Measurements from ENCODE around the gene IGF2BP3.

Gene IGF2BP3

GRCh38 chr7:23353172-23353571 lies 117.1 kb downstream of the IGF2BP3 start:
- H3K4me3 ChIP-seq (ENCODE audit: low read length): no peak overlapping the region
- no peak for DNase-seq (ENCODE audit: low read depth, low spot score)

DNA sequence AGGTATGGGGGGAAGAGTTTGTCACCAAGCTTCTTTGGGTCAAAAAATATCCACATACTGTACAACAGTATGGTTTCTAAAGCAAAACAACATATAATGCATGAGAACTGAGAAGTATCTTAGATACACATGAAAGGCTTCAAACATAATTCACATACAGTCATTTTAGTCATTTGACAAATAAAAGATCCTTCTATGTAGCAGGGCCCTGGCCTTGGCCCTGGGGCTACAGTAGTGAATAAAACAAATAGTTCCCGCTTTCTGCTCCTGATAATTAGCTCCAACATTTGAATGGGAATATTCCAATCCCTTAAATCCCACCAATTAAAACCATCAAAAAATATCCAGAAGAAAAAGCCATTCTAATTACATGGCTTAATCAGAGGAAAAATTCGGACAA lies 119.8 kb downstream of the IGF2BP3 start:
- no peak overlapping the region for H3K4me3 ChIP-seq (ENCODE audit: low read length)
- DNase-seq (ENCODE audit: low read depth, low spot score): no peak

- H3K4me3 ChIP-seq (ENCODE audit: low read length): no peak overlapping the region
- DNase-seq (ENCODE audit: low read depth, low spot score): no peak
These were observed 120.7 kb downstream of the IGF2BP3 start for GRCh38 chr7:23349484-23350157.

GRCh38 chr7:23347682-23348180 lies 122.6 kb downstream of the IGF2BP3 start:
- no peak overlapping the region for H3K4me3 ChIP-seq (ENCODE audit: low read length)
- DNase-seq (ENCODE audit: low read depth, low spot score): no peak

- no peak overlapping the region for H3K4me3 ChIP-seq (ENCODE audit: low read length)
- no peak for DNase-seq (ENCODE audit: low read depth, low spot score)
These were observed 123.1 kb downstream of the IGF2BP3 start for GRCh38 chr7:23347033-23347681.

DNA sequence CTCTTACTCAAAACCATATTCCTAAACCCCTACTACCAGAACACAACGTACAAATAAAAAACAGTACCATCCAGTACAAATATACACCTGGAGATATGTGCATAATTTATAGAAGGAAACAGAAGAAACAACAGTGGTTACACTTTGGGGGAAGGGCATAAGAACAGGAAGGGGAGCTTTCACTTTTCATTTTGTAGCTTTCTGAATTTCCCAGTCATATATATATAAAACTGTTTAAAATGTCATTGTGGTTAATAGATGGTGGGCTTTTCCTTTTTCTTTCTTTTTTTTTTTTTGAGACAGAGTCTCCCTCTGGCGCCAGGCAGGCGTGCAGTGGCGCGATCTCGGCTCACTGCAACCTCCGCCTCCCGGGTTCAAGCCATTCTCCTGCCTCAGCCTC lies 124.0 kb downstream of the IGF2BP3 start:
- peak overlapping the region; percentile 0; the same call in 1 of the 2 replicates for H3K4me3 ChIP-seq (ENCODE audit: low read length)
- peak; percentile 56 for DNase-seq (ENCODE audit: low read depth, low spot score)

DNA sequence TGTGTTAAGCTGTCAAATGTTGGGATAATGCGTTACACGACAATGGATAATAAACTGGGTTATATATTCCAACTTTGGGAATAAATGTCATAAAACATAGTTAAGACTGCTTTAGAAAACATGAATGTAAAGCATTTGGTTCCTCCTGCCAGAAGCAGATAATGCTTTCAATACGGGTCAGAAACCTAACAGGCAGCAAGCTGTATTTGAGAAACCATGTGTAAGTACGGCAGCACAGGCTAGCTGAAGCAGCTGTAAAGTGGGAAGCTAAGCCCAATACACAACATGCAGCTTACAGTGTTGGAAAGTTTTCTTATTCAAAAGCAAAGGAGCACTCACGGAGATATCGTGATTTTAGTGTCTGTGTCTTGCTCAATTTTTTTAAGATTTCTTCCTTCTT lies 124.7 kb downstream of the IGF2BP3 start:
- no peak for DNase-seq (ENCODE audit: low read depth, low spot score)
- H3K4me3 ChIP-seq (ENCODE audit: low read length): no peak overlapping the region

DNA sequence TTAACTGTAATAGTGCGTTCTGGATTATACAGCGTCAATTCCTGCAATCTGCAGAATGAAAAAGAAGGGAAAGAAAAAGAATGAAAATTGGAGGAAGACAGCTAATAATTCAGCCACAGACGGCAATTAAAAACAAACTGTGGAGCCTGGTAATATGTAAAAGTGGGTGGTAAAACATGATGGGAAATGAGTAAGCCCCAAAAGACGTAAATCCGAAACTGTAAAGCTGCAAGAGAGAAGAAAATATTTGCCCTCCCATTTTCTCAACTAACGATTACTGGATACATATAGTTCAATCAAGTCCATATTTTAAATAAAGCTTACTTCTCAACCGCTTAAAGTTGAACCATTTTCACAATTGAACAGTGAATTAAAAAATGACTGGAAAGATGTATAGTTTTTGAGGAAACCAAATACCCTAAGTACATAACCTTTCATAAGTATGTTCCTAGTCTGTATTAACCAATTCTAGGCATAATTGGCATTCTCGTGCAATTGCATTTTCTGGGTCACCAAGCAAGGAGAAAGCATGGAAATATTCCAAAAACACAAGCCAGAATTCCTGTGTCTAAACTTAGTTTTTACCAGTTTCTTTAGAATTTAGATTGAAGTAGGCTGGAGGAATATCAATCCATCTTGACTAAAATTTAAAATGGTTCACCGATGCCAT lies 126.3 kb downstream of the IGF2BP3 start:
- H3K4me3 ChIP-seq (ENCODE audit: low read length): no peak overlapping the region
- no peak for DNase-seq (ENCODE audit: low read depth, low spot score)

DNA sequence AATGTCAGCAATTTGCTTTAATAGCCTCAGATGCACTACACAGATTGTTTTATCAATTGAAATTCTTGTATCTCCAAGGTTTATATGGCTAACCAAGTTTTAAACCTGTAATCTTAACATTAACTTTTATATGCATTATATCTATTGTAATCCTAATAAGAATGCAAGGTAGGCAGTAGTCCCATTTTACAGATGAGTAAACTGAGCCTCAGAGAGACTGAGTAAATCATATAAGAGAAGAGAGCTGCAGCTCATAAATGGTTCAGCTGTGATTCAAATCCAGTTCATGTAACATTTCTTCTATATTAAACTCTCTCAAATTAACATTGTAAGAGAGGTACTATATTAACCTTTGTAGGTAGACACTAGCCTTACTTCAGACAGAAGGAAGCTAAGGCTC lies 127.2 kb downstream of the IGF2BP3 start:
- DNase-seq (ENCODE audit: low read depth, low spot score): no peak
- no peak overlapping the region for H3K4me3 ChIP-seq (ENCODE audit: low read length)

DNA sequence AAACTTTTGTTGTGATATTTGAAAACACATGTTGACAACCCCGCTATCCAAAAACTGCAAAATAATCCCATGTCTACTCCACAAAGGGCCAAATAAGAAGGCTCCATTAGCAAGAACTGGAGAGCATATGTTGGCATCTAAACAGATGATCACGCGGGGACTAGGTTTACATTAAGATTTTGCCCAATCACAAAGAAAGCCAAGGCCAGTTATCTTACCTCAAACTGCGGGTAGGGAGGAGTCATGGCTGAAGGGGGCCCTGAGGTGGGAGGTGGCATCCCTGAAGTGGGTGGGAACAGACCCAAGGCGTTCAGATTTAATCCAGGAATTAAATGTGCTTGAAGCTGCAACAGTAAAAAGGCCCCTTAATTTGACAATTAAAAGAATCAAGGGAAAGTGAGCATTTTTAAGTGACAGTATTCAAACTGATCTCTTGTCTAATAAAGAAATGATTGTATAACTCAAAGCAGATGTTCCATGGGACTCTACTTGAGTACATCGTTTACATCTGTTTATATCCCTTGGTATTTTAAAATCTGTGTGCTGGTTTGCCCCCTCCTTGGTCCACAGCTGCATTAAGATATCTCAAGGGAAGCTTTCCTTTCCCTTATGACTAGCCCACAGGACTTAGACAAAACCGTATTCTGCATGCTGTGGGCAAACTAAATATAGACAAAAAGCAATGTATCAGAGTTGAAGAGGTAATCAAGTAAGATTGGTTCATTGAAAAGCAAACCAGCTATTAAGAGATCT lies 128.3 kb downstream of the IGF2BP3 start:
- no peak for DNase-seq (ENCODE audit: low read depth, low spot score)
- no peak overlapping the region for H3K4me3 ChIP-seq (ENCODE audit: low read length)

- no peak for DNase-seq (ENCODE audit: low read depth, low spot score)
- H3K4me3 ChIP-seq (ENCODE audit: low read length): no peak overlapping the region
These were observed 131.4 kb downstream of the IGF2BP3 start for GRCh38 chr7:23338863-23339262.

- no peak overlapping the region for H3K4me3 ChIP-seq (ENCODE audit: low read length)
These were observed 131.9 kb downstream of the IGF2BP3 start for GRCh38 chr7:23338439-23338838.

DNA sequence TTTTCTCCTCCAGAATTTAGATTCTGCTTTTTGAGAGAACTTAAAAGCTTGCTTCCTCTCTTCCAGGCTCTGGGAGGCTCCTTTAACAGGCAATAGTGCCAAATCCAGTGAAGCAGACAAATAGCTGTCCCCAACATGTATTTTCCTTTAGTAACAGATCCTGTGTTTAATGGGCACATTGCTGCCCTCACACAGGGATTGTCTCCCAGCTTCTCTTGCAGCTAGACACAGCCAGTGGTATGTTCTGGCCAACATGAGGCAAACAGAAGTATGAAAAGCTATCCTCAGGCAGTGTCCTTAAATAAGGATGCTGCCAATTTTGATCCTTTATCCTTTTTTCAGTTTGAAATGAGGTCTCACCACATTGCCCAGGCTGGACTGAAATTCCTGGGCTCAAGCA lies 132.9 kb downstream of the IGF2BP3 start:
- no peak overlapping the region for H3K4me3 ChIP-seq (ENCODE audit: low read length)
- no peak for DNase-seq (ENCODE audit: low read depth, low spot score)

More at GRCh38 chr7:23338439-23338838, 131.9 kb downstream of the IGF2BP3 start:
- no peak for DNase-seq (ENCODE audit: low read depth, low spot score)

DNA sequence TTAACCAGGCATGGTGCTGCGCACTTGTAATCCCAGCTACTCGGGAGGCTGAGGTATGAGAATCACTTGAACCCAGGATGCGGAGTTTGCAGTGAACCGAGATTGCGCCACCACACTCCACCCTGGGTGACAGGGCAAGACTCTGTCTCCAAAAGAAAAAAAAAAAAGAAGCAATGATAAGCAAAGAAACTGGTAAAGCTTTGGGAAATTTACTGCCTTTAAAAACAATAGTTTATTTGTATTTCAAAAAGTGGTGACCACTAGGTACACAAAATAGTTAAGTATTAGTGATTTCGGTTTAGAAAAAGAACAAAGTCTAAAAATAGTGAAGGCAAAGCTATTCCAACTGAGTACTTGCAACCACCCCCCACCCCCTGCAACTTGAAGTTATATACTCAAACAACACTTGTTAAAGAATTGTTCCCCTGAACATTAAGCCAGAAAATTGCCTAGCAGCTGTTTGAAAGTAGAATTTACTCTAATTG lies 133.4 kb downstream of the IGF2BP3 start:
- no peak for DNase-seq (ENCODE audit: low read depth, low spot score)
- H3K4me3 ChIP-seq (ENCODE audit: low read length): no peak overlapping the region

- no peak overlapping the region for H3K4me3 ChIP-seq (ENCODE audit: low read length)
- no peak for DNase-seq (ENCODE audit: low read depth, low spot score)
These were observed 134.2 kb downstream of the IGF2BP3 start for GRCh38 chr7:23336086-23336485.

DNA sequence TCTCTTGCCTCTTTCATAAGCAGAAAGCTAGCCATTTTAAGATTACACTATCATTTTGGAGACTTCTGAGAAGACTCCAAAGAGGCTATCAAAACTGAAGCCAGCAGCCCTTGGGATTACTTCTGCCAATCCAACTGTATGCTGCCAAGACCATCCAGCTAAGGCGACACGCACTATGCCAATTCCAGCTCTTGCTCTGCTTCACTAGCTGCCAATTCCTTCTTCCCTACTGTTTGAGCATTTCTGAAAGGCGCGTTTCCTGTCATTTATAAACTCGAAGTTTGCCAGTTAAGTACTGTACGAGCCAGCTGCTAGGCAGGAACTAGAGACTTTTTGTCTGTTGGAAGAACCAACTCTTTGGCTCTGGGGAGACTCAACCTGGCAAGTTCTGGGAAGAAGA lies 134.7 kb downstream of the IGF2BP3 start:
- H3K4me3 ChIP-seq (ENCODE audit: low read length): no peak overlapping the region
- DNase-seq (ENCODE audit: low read depth, low spot score): no peak

- no peak overlapping the region for H3K4me3 ChIP-seq (ENCODE audit: low read length)
- no peak for DNase-seq (ENCODE audit: low read depth, low spot score)
These were observed 135.2 kb downstream of the IGF2BP3 start for GRCh38 chr7:23335136-23335535.

DNA sequence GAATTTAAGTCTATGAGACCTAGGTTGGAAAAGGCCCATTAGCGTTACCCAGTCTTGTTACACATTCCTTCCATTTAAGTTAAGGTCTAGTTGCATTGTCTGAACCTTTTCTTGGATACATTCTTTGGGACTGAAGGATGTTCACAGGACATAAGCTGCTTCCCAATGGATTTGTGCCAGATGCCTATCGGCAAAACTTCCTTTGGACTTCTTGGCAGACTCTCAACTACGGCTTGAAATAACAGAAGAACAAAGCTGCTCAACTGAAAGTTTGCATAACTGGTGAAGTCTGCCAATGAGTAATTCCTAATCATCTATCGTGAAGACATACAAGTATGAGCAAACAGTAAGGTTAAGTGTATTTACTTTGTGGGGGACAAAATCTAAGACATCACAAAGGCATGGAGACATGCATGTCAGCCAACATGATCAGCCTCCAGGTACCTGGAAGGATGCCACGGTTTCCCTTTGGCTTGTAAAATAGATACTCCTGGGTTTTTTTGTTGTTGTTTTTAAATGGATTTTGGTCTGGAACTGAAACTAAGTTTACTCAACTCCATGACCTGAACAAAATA lies 135.7 kb downstream of the IGF2BP3 start:
- no peak overlapping the region for H3K4me3 ChIP-seq (ENCODE audit: low read length)
- no peak for DNase-seq (ENCODE audit: low read depth, low spot score)

GRCh38 chr7:23333671-23334246 lies 136.5 kb downstream of the IGF2BP3 start:
- H3K4me3 ChIP-seq (ENCODE audit: low read length): no peak overlapping the region
- no peak for DNase-seq (ENCODE audit: low read depth, low spot score)
